Prostate gland (tissue), 2 donors: ENCODE results near the gene RAP1GAP. TPM values are rescaled to one million over a fixed set of nuclear protein-coding genes. Genes with fewer than 3 reads are reported as not detected.

Source experiments
- DNase-seq: peaks from one replicate; pipeline ENCODE4 v3.0.0-alpha.2; 2019; ENCODE audit warnings: low spot score
- H3K27ac ChIP-seq, 2 donors: fragments of 200-600 bp; sonication (generic); 2 replicates each; pipeline ENCODE4 v1.5.1; 2017 to 2019
- H3K27me3 ChIP-seq: fragments of 200-600 bp; sonication (generic); replicated peaks from 2 replicates; pipeline ENCODE4 v1.5.1; 2019; ENCODE audit not compliant: insufficient read depth
- H3K36me3 ChIP-seq, 2 donors: fragments of 200-600 bp; sonication (generic); 1 replicate in 1 of 2; 2 replicates in 1 of 2; pipeline versions ENCODE4 v1.5.1 to v1.8.1; 2017 to 2019
- H3K4me1 ChIP-seq: fragments of 200-600 bp; sonication (generic); replicated peaks from 2 replicates; pipeline ENCODE4 v1.5.1; 2019
- H3K4me3 ChIP-seq, 2 donors: fragments of 200-600 bp; sonication (generic); 2 replicates each; pipeline ENCODE4 v1.5.1; 2017 to 2019
- H3K9me3 ChIP-seq: fragments of 200-600 bp; sonication (generic); 2 replicates; pipeline ENCODE4 v1.5.1; 2017
- POLR2A ChIP-seq: fragments of 450-650 bp; IDR thresholded peaks from one replicate; pipeline ENCODE4 v1.6.1; 2016; ENCODE audit warnings: antibody characterized with exemption, mild to moderate bottlenecking
- POLR2AphosphoS5 ChIP-seq: sonication (generic); formaldehyde crosslinking; IDR thresholded peaks from one replicate; pipeline ENCODE4 v1.6.1; 2017; ENCODE audit warnings: antibody characterized with exemption
- WGBS: methylation state at CpG from one replicate; pipeline ENCODE4 v1.1.5; 2018; 5-methylcytosine and 5-hydroxymethylcytosine counted together
- intact Hi-C: fragments of 100-400 bp; cut with DNase I; formaldehyde crosslinking; loops from one replicate; pipeline ENCODE4 v1.14.2; 2022
- total RNA-seq, 2 donors: library from RNA; depleted of rRNA; stranded (reverse); fragments of >200 nt; gene quantifications; one replicate each; pipeline ENCODE4 v1.1.0, GENCODE V29; 2016
- TF ChIP-seq, protein P1 (sequence below), 4 experiments: fragments of 200-600 bp in 2 of 4; fragments of 450-650 bp in 2 of 4; sonication (generic) in 2 of 4; IDR thresholded peaks; 1 replicate in 3 of 4; 2 replicates in 1 of 4; pipeline ENCODE4 v1.5.1; 2016 to 2019; ENCODE audit warnings: antibody characterized with exemption in 4 of 4, mild to moderate bottlenecking in 2 of 4, moderate library complexity in 2 of 4

RAP1GAP gene
- total RNA-seq, 2 donors from 2014 or later = 22.9 to 36.1 TPM

DNA sequence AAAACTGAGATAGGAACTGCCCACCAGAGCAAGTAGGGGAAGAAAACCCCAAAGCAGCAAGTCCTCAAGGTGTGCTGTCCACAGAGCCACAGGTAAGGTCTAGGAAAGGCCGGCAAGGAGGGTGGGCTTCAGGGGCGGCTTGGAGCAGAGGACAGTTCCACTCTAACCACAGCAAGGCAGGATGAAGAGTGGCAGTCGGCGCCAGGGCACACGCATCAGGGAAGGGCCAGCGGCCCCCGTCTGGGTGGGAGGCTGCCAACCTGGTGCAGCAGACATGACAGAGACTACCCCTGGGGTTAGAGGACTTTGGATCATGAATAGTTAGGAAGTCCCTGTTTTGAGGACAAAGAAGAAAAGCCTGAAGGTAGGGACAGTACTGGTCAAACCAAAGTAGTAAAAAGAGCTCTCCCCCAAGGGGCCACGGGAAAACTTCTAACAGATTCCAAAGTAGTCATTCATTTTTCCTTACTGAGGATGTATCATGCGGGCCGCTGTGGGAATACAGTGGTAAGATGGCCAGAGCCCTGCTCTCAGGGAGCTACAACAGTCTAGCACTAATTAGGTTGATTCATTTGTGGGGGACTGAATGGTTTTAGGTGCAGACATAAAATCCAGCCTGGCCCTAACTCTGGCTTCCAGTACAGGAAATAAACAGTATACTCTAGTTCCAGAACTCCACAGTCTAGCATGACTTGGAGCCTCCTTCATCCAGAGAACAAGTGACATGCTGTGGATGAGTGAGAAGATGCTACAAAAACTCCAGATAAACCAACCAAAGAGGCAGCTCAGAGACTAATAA is 3.5 kb upstream of the RAP1GAP start:
- WGBS = 70% methylated on average over 10 of the region's 10 CpGs
- peak overlapping the region; percentile 47 to 55 for H3K27ac ChIP-seq
- peaks cover 18% of the 10 kb centered on the region for H3K4me1 ChIP-seq
- H3K27me3 ChIP-seq = no peaks in the 10 kb centered on the region
- intact Hi-C loops = no loop called here
- H3K4me3 ChIP-seq = no peak overlapping the region
- no peaks in the 10 kb centered on the region for H3K36me3 ChIP-seq
- DNase-seq = no peak
- H3K9me3 ChIP-seq = no peaks in the 10 kb centered on the region
- TF ChIP-seq POLR2AphosphoS5 = no peak
- TF ChIP-seq, protein P1, sequence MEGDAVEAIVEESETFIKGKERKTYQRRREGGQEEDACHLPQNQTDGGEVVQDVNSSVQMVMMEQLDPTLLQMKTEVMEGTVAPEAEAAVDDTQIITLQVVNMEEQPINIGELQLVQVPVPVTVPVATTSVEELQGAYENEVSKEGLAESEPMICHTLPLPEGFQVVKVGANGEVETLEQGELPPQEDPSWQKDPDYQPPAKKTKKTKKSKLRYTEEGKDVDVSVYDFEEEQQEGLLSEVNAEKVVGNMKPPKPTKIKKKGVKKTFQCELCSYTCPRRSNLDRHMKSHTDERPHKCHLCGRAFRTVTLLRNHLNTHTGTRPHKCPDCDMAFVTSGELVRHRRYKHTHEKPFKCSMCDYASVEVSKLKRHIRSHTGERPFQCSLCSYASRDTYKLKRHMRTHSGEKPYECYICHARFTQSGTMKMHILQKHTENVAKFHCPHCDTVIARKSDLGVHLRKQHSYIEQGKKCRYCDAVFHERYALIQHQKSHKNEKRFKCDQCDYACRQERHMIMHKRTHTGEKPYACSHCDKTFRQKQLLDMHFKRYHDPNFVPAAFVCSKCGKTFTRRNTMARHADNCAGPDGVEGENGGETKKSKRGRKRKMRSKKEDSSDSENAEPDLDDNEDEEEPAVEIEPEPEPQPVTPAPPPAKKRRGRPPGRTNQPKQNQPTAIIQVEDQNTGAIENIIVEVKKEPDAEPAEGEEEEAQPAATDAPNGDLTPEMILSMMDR (IDR thresholded peaks at IDR 0.05) = no peak
- no peak for TF ChIP-seq POLR2A

DNA sequence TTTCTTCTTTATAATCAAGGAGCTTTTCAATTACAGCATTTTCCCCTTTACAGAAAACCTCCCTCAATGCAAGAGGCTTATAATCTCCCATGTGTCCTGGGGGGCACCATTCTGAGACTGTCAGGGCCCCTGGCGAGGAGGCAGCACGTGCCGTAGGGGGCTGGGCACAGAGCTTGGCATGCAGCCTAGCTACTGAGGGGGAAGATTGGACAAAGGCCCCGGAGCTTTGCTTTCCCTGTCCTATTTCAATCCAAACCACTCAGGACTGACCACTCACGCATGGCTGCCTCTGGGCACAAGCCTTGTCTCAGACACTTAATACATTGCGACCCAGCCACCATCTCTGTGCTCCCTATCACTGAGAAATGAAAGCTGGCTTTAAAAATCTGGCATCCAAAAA is 2.8 kb upstream of the RAP1GAP start:
- Histone ChIP-seq H3K36me3 (no peaks in the 10 kb centered on the region), H3K27ac (no peak overlapping the region), H3K4me3 (no peak overlapping the region), H3K9me3 (no peaks in the 10 kb centered on the region), H3K27me3 (no peaks in the 10 kb centered on the region), H3K4me1 (peaks cover 10% of the 10 kb centered on the region)
- TF ChIP-seq POLR2A (no peak), POLR2AphosphoS5 (no peak)
- TF ChIP-seq, protein P1 (IDR thresholded peaks at IDR 0.05) = no peak
- intact Hi-C loops = no loop called here
- no peak for DNase-seq
- WGBS = 38% methylated on average over 6 of the region's 6 CpGs

DNA sequence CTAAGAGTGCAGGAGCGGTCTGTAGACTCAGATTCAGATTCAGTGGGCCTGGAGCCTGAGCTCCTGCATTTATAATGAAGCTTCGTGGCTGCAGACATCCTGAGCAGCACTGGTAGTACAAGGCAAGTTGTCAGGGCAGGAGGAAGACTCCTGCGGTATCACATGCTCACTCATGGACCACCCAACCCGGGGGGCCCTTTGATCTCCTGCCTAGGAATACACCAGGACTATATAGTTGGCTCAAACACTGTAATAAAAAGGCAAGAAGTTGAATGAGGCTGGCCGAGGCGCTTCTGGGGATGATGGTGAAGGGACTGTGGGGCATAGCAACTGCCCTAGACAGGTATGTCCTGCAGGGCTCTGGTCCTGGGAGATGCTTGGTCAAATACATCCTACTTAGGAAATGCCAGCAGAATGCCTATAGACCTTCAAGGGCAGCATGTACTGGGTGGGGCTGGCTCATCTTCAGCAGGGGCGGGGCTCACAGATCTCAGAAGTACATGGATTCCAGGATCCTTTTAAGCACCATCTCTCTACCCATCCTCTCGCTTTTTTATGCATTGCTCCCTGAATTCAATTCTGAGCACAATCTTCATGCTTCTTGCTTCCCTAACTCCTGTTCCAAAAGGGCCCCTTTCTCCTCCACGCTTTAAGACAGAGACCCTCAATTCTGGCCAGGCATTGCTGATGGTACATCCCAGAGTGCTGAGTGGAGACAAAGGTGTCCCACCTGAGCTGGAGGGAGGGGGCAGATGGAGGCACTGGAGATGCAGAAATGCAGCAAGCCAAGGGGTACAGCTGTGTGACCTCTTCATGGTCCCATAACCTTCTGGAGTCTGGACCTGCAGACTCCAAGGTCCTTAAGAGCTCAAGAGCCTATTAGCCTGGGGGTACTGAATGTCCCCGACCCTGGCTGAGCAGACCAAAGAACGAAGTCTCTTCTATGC is 2.1 kb upstream of the RAP1GAP start:
- no peak for DNase-seq
- intact Hi-C loops = no loop called here

DNA sequence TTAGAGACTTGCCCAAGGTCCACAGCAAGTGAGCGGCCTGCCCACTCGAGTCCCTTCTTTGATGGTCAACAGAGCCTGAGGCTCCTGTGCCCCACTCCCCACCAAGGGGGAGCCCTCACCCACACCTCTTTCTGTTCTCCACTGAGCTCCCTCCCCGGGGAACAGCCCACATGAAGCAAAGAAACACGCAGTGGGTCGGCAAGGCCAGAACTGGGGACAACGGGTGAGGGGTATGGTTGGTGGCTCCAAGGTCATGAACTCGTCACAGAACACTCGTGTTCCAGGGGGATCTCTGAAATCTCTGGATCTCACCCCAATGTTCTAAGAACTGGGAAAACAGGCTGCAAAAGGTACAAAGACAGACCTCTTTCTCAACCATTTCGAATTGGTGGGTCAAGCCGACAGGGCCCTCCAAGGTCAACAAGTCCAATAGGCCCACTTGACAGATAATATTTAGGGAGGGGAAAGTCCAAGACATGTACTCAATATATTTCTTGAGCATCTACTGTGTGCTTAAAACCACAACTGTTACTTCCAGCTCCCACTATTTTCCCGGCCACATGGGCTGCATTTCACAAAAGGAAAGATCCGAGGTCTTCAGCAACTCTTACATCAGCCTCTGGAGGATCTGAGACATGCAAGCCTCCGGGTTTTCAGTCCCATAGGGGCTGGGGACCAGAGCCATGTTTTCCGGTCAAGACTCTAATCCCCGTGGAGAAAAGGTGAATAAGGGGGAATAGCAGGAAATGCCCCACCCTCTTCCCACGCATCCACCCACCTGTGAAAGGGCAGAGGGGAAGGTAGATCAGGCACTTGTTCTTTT is 1.1 kb upstream of the RAP1GAP start:
- Histone ChIP-seq H3K4me3 (peak overlapping the region in 1 of 2 donors; percentile 49), H3K27me3 (no peaks in the 10 kb centered on the region), H3K4me1 (peaks cover 6% of the 10 kb centered on the region), H3K9me3 (no peaks in the 10 kb centered on the region), H3K27ac (no peak overlapping the region), H3K36me3 (no peaks in the 10 kb centered on the region)
- DNase-seq = no peak
- WGBS = 60% methylated on average over 16 of the region's 16 CpGs
- no peak for TF ChIP-seq POLR2A
- TF ChIP-seq, protein P1 (IDR thresholded peaks at IDR 0.05) = no peak
- no peak for TF ChIP-seq POLR2AphosphoS5
- intact Hi-C loops = no loop called here

More for the DNA sequence above, 2.1 kb upstream of the RAP1GAP start:
- TF ChIP-seq, protein P1 (IDR thresholded peaks at IDR 0.05) = no peak
- TF ChIP-seq POLR2AphosphoS5 (no peak), POLR2A (no peak)
- Histone ChIP-seq H3K9me3 (no peaks in the 10 kb centered on the region), H3K27me3 (no peaks in the 10 kb centered on the region), H3K4me3 (no peak overlapping the region), H3K27ac (no peak overlapping the region), H3K36me3 (no peaks in the 10 kb centered on the region), H3K4me1 (peaks cover 6% of the 10 kb centered on the region)
- 59% methylated on average over 11 of the region's 11 CpGs for WGBS
